Activated CD8-positive, alpha-beta memory T cell treated with anti-CD3 and anti-CD28 coated beads, Interleukin-2, amount 10 ng/mL, durations not matched to agents 7 days and 5 days (primary cell): ENCODE data around the gene POU3F1. TPM values are rescaled to one million over a fixed set of nuclear protein-coding genes. Genes with fewer than 3 reads are reported as not detected.
"Not testable (repeated sequence)": the region's sequence is repeated elsewhere in the genome, so short reads cannot be mapped to it uniquely, and the experiment has no call there.

Source experiments
- ATAC-seq: fragments of 150-1000 bp; cut with Tn5 transposase; one replicate; pipeline ENCODE4 v1.10.0; 2021; ENCODE audit warnings: moderate library complexity
- CTCF ChIA-PET: fragments of 350-600 bp; sonication (Branson Sonifier 250); formaldehyde crosslinking; loops from one replicate; lab custom pipeline; 2021; ENCODE audit warnings: antibody characterized with exemption; lab: Charles Lee
- DNase-seq: peaks from one replicate; pipeline ENCODE4 v3.0.0-alpha.2; 2020
- H3K27ac Mint-ChIP-seq: one replicate; pipeline ENCODE4 v1.8.0; 2021; ENCODE audit warnings: mild to moderate bottlenecking, mixed read lengths
- H3K27me3 Mint-ChIP-seq: one replicate; pipeline ENCODE4 v1.8.0; 2021; ENCODE audit warnings: mixed read lengths
- H3K36me3 Mint-ChIP-seq: one replicate; pipeline ENCODE4 v1.8.0; 2021; ENCODE audit warnings: mild to moderate bottlenecking, mixed read lengths
- H3K4me1 Mint-ChIP-seq: one replicate; pipeline ENCODE4 v1.8.0; 2021; ENCODE audit warnings: mixed read lengths
- H3K4me3 Mint-ChIP-seq: one replicate; pipeline ENCODE4 v1.8.0; 2021; ENCODE audit warnings: mild to moderate bottlenecking, moderate library complexity, mixed read lengths
- H3K9me3 Mint-ChIP-seq: one replicate; pipeline ENCODE4 v1.8.0; 2022; ENCODE audit warnings: low read depth, mixed read lengths
- total RNA-seq, 2 experiments: library from RNA; stranded (reverse); gene quantifications; one replicate each; pipeline ENCODE4 v1.2.3, GENCODE V29; 2021

The POU3F1 gene
- total RNA-seq, 2 experiments from 2014 or later: 0.09 TPM; not detected in 1

- CTCF ChIA-PET: interaction anchor here (0.9 kb wide), 1 partner anchor 33 kb away, joined by 3 read pairs; no protein-coding TSS in a partner anchor
- Mint-ChIP-seq H3K4me1 (no peaks in the 10 kb centered on the region), H3K27ac (no peak overlapping the region), H3K9me3 (no peaks in the 10 kb centered on the region), H3K27me3 (peaks cover 39% of the 10 kb centered on the region), H3K36me3 (no peaks in the 10 kb centered on the region), H3K4me3 (no peak overlapping the region)
- DNase-seq: no peak
- ATAC-seq: no peak
Observed at GRCh38 chr1:38038861-38039260, 7.7 kb downstream of the POU3F1 start.

GRCh38 chr1:38037221-38037939 lies 9.2 kb downstream of the POU3F1 start:
- Mint-ChIP-seq H3K27ac (no peak overlapping the region), H3K4me1 (no peaks in the 10 kb centered on the region), H3K4me3 (no peak overlapping the region), H3K27me3 (peaks cover 25% of the 10 kb centered on the region), H3K9me3 (no peaks in the 10 kb centered on the region), H3K36me3 (no peaks in the 10 kb centered on the region)
- ATAC-seq (no peak), DNase-seq (no peak)
- CTCF ChIA-PET: interaction anchor here (1.4 to 1.7 kb wide), 2 partner anchors 34 to 35 kb away, joined by 3 to 4 read pairs; no protein-coding TSS in a partner anchor

- Mint-ChIP-seq H3K9me3 (no peaks in the 10 kb centered on the region), H3K27me3 (peaks cover 9% of the 10 kb centered on the region), H3K4me3 (no peak overlapping the region), H3K4me1 (peaks cover 17% of the 10 kb centered on the region), H3K36me3 (no peaks in the 10 kb centered on the region), H3K27ac (no peak overlapping the region)
- ATAC-seq (no peak), DNase-seq (no peak)
- CTCF ChIA-PET: no interaction called here
Observed at GRCh38 chr1:38034871-38035270, 11.7 kb downstream of the POU3F1 start.

GRCh38 chr1:38032992-38033391 lies 13.6 kb downstream of the POU3F1 start:
- not testable (repeated sequence) for H3K27ac Mint-ChIP-seq, H3K36me3 Mint-ChIP-seq, H3K9me3 Mint-ChIP-seq, H3K27me3 Mint-ChIP-seq, ATAC-seq, DNase-seq, H3K4me3 Mint-ChIP-seq
- CTCF ChIA-PET: interaction anchor here (1.2 to 1.5 kb wide), 2 partner anchors 10 to 14 kb away, joined by 3 read pairs; no protein-coding TSS in a partner anchor
- peaks cover 36% of the 10 kb centered on the region for H3K4me1 Mint-ChIP-seq

GRCh38 chr1:38031513-38031866 lies 15.1 kb downstream of the POU3F1 start:
- H3K27me3 Mint-ChIP-seq: no peaks in the 10 kb centered on the region
- H3K36me3 Mint-ChIP-seq: no peaks in the 10 kb centered on the region
- no peaks in the 10 kb centered on the region for H3K9me3 Mint-ChIP-seq
- DNase-seq: no peak
- CTCF ChIA-PET: no interaction called here
- H3K4me3 Mint-ChIP-seq: no peak overlapping the region
- peaks cover 51% of the 10 kb centered on the region for H3K4me1 Mint-ChIP-seq
- no peak for ATAC-seq
- no peak overlapping the region for H3K27ac Mint-ChIP-seq

- Mint-ChIP-seq H3K27ac (peak overlapping the region; percentile 82), H3K27me3 (no peaks in the 10 kb centered on the region), H3K4me1 (peaks cover 55% of the 10 kb centered on the region), H3K36me3 (no peaks in the 10 kb centered on the region), H3K4me3 (peak overlapping the region; percentile 39), H3K9me3 (no peaks in the 10 kb centered on the region)
- ATAC-seq: no peak
- no peak for DNase-seq
- CTCF ChIA-PET: interaction anchor here (0.9 to 6.9 kb wide), 8 partner anchors 9 to 805 kb away, joined by 3 to 34 read pairs (median 4); partner anchors contain the start of genes SF3A3 and UTP11
Observed at GRCh38 chr1:38030596-38031512, 15.7 kb downstream of the POU3F1 start.

GRCh38 chr1:38029685-38030511 lies 16.7 kb downstream of the POU3F1 start:
- H3K27ac Mint-ChIP-seq: peak overlapping the region; percentile 82
- H3K4me3 Mint-ChIP-seq: peak overlapping the region; percentile 39
- peaks cover 58% of the 10 kb centered on the region for H3K4me1 Mint-ChIP-seq
- no peaks in the 10 kb centered on the region for H3K27me3 Mint-ChIP-seq
- no peaks in the 10 kb centered on the region for H3K9me3 Mint-ChIP-seq
- ATAC-seq (peak; percentile 83), DNase-seq (peak; percentile 86)
- H3K36me3 Mint-ChIP-seq: peaks cover 4% of the 10 kb centered on the region
- CTCF ChIA-PET: interaction anchor here (0.9 to 6.9 kb wide), 8 partner anchors 9 to 805 kb away, joined by 3 to 34 read pairs (median 4); partner anchors contain the start of genes SF3A3 and UTP11

- DNase-seq: no peak
- ATAC-seq: no peak
- CTCF ChIA-PET: interaction anchor here (1.1 to 6.9 kb wide), 5 partner anchors 9 to 806 kb away, joined by 3 to 34 read pairs (median 5); partner anchors contain the start of genes SF3A3 and UTP11
- H3K4me3 Mint-ChIP-seq: no peak overlapping the region
- H3K27me3 Mint-ChIP-seq: no peaks in the 10 kb centered on the region
- H3K36me3 Mint-ChIP-seq: peaks cover 7% of the 10 kb centered on the region
- H3K4me1 Mint-ChIP-seq: peaks cover 58% of the 10 kb centered on the region
- peak overlapping the region; percentile 82 for H3K27ac Mint-ChIP-seq
- no peaks in the 10 kb centered on the region for H3K9me3 Mint-ChIP-seq
Observed at GRCh38 chr1:38029081-38029681, 17.4 kb downstream of the POU3F1 start.

GRCh38 chr1:38028671-38029070 lies 17.9 kb downstream of the POU3F1 start:
- Mint-ChIP-seq H3K27ac (peak overlapping the region; percentile 58), H3K36me3 (peaks cover 10% of the 10 kb centered on the region), H3K4me1 (peaks cover 58% of the 10 kb centered on the region), H3K4me3 (no peak overlapping the region), H3K9me3 (no peaks in the 10 kb centered on the region), H3K27me3 (no peaks in the 10 kb centered on the region)
- CTCF ChIA-PET: interaction anchor here (0.5 to 6.9 kb wide), 7 partner anchors 8 to 807 kb away, joined by 3 to 34 read pairs (median 4); partner anchors contain the start of genes MTF1, SF3A3 and UTP11
- ATAC-seq: no peak
- DNase-seq: no peak

GRCh38 chr1:38028105-38028591 lies 18.4 kb downstream of the POU3F1 start:
- CTCF ChIA-PET: interaction anchor here (0.5 to 6.9 kb wide), 13 partner anchors 10 to 1551 kb away, joined by 3 to 34 read pairs (median 4); partner anchors contain the start of genes MTF1, POU3F1, SF3A3 and UTP11
- Mint-ChIP-seq H3K27ac (peak overlapping the region; percentile 58), H3K4me3 (no peak overlapping the region), H3K27me3 (no peaks in the 10 kb centered on the region), H3K36me3 (peaks cover 12% of the 10 kb centered on the region), H3K9me3 (no peaks in the 10 kb centered on the region), H3K4me1 (peaks cover 58% of the 10 kb centered on the region)
- DNase-seq (peak; percentile 74), ATAC-seq (peak; percentile 73)

- ATAC-seq: no peak
- Mint-ChIP-seq H3K4me3 (no peak overlapping the region), H3K4me1 (peaks cover 58% of the 10 kb centered on the region), H3K36me3 (peaks cover 15% of the 10 kb centered on the region), H3K9me3 (no peaks in the 10 kb centered on the region), H3K27me3 (no peaks in the 10 kb centered on the region), H3K27ac (peak overlapping the region; percentile 58)
- CTCF ChIA-PET: interaction anchor here (0.7 to 6.9 kb wide), 15 partner anchors 9 to 1552 kb away, joined by 3 to 34 read pairs (median 4); partner anchors contain the start of genes MTF1, POU3F1 and UTP11
- DNase-seq: no peak
Observed at GRCh38 chr1:38027201-38028104, 19.1 kb downstream of the POU3F1 start.
